CD1c-positive myeloid dendritic cell (primary cell): ENCODE results near the gene BOK.
"Not testable (repeated sequence)": the region's sequence is repeated elsewhere in the genome, so short reads cannot be mapped to it uniquely, and the experiment has no call there.

Experiments used
- DNase-seq: peaks from one replicate; pipeline ENCODE4 v3.0.0-alpha.2; 2016; ENCODE audit errors: extremely low spot score

The BOK gene

GRCh38 chr2:241555711-241556110, 2.8 kb upstream of the BOK start:
- no peak for DNase-seq

- no peak for DNase-seq
Observed at GRCh38 chr2:241556746-241557145, 1.8 kb upstream of the BOK start.

- no peak for DNase-seq
Observed at GRCh38 chr2:241559323-241560161, 997 bp downstream of the BOK start.

- no peak for DNase-seq
Observed at GRCh38 chr2:241560162-241560882, 1.8 kb downstream of the BOK start.

GRCh38 chr2:241560883-241561474, 2.4 kb downstream of the BOK start:
- no peak for DNase-seq

GRCh38 chr2:241561832-241562231, 3.3 kb downstream of the BOK start:
- no peak for DNase-seq

GRCh38 chr2:241562269-241562891, 3.8 kb downstream of the BOK start:
- DNase-seq = no peak

- DNase-seq = no peak
Observed at GRCh38 chr2:241563031-241563507, 4.5 kb downstream of the BOK start.

GRCh38 chr2:241563571-241563980, 5.0 kb downstream of the BOK start:
- DNase-seq = no peak

GRCh38 chr2:241563981-241564595, 5.5 kb downstream of the BOK start:
- DNase-seq = no peak

- no peak for DNase-seq
Observed at GRCh38 chr2:241564596-241565410, 6.3 kb downstream of the BOK start.

- DNase-seq = no peak
Observed at GRCh38 chr2:241565411-241565810, 6.9 kb downstream of the BOK start.

GRCh38 chr2:241566021-241566420, 7.5 kb downstream of the BOK start:
- not testable (repeated sequence) for DNase-seq

GRCh38 chr2:241566468-241566867, 7.9 kb downstream of the BOK start:
- DNase-seq = no peak

- not testable (repeated sequence) for DNase-seq
Observed at GRCh38 chr2:241567266-241567665, 8.7 kb downstream of the BOK start.

GRCh38 chr2:241567776-241568175, 9.2 kb downstream of the BOK start:
- DNase-seq = no peak

- no peak for DNase-seq
Observed at GRCh38 chr2:241568726-241569125, 10.2 kb downstream of the BOK start.

GRCh38 chr2:241569831-241570281, 11.3 kb downstream of the BOK start:
- no peak for DNase-seq

GRCh38 chr2:241570961-241571581, 12.5 kb downstream of the BOK start:
- DNase-seq = no peak
